Liver (tissue), 4 donors: ENCODE results near the gene FOXN4. TPM values are rescaled to one million over a fixed set of nuclear protein-coding genes. Genes with fewer than 3 reads are reported as not detected.

Experiments
- polyA plus RNA-seq, 2 donors: library from polyadenylated mRNA; stranded (reverse) in 1 of 2; unstranded in 1 of 2; fragments of 200-250 nt in 1 of 2; fragments of >200 nt in 1 of 2; fragmentation: Nextera tagmentation in 1 of 2; extraction: Ambion mirVana in 1 of 2; gene quantifications; one replicate each; pipeline versions ENCODE4 v1.2.1 to v1.2.3, GENCODE V29; 2013 to 2015
- total RNA-seq, 2 donors: library from RNA; depleted of rRNA; stranded (reverse); fragments of >200 nt; gene quantifications; one replicate each; pipeline ENCODE4 v1.2.3, GENCODE V29; 2014
- donor health status: healthy.
- donor health status: healthy.
- donor health status: healthy.

Gene FOXN4
- total and polyA plus RNA-seq, 4 donors: not detected

Other genes starting within 250 kb of the FOXN4 start
- 10 to 100 TPM in 1 of 2 donors, 1 to 10 TPM in 1; 6.8 to 24.2 TPM for gene ALKBH2, start 215.8 kb downstream of the FOXN4 start, total RNA-seq
- gene ALKBH2, start 215.8 kb downstream of the FOXN4 start, polyA plus RNA-seq: 10 to 100 TPM; 15.7 to 24.7 TPM
- 10 to 100 TPM in 1 of 2 donors, 1 to 10 TPM in 1; 9.4 to 22.1 TPM for gene UNG, start 211.7 kb downstream of the FOXN4 start, total RNA-seq
- 10 to 100 TPM; 14.1 to 15.7 TPM for gene UNG, start 211.7 kb downstream of the FOXN4 start, polyA plus RNA-seq
- gene ACACB, start 192.7 kb downstream of the FOXN4 start, total RNA-seq: 100 to 1,000 TPM in 1 of 2 donors, 10 to 100 TPM in 1; 12.9 to 288 TPM
- 10 to 100 TPM; 46.5 to 57.8 TPM for gene ACACB, start 192.7 kb downstream of the FOXN4 start, polyA plus RNA-seq
- gene MYO1H, start 38.6 kb upstream of the FOXN4 start, total RNA-seq: not detected
- not detected for gene MYO1H, start 38.6 kb upstream of the FOXN4 start, polyA plus RNA-seq
- 10 to 100 TPM in 1 of 2 donors, 1 to 10 TPM in 1; 8.4 to 20.1 TPM for gene KCTD10, start 168.0 kb upstream of the FOXN4 start, total RNA-seq
- gene KCTD10, start 168.0 kb upstream of the FOXN4 start, polyA plus RNA-seq: 10 to 100 TPM in 1 of 2 donors, 1 to 10 TPM in 1; 4.2 to 11.4 TPM
- 10 to 100 TPM; 29.1 to 43.4 TPM for gene UBE3B, start 168.3 kb upstream of the FOXN4 start, total RNA-seq
- gene UBE3B, start 168.3 kb upstream of the FOXN4 start, polyA plus RNA-seq: 10 to 100 TPM in 1 of 2 donors, 1 to 10 TPM in 1; 9.3 to 19.1 TPM